OCI-LY1 (cell line): Measurements from ENCODE around the gene LARP1.
A peak's percentile ranks its signal among the peaks of the same experiment; 100 is the strongest.

Experiments
- H2AFZ ChIP-seq: fragments of 200-600 bp; sonication (generic), shearing (Covaris generic); 2 replicates; pipeline ENCODE4 v1.6.0; 2014; ENCODE audit warnings: antibody characterized with exemption, mild to moderate bottlenecking, low read length
- H3F3A ChIP-seq: fragments of 200-600 bp; sonication (generic), shearing (Covaris generic); 2 replicates; pipeline ENCODE4 v1.6.0; 2014; ENCODE audit warnings: mild to moderate bottlenecking, antibody characterized with exemption, low read length, moderate library complexity; ENCODE audit not compliant: insufficient read depth
- H3K27ac ChIP-seq: fragments of 200-600 bp; sonication (generic); 2 replicates; pipeline ENCODE4 v1.5.1; 2014; ENCODE audit warnings: low read length, mixed run types, mild to moderate bottlenecking, low read depth; ENCODE audit not compliant: poor library complexity, severe bottlenecking
- H3K27me3 ChIP-seq: fragments of 200-600 bp; sonication (generic); 2 replicates; pipeline ENCODE4 v1.6.0; 2014; ENCODE audit warnings: antibody characterized with exemption, mild to moderate bottlenecking, low read length, moderate library complexity; ENCODE audit not compliant: insufficient read depth
- H3K36me3 ChIP-seq: fragments of 200-600 bp; sonication (generic); 2 replicates; pipeline ENCODE4 v1.6.1; 2014; ENCODE audit warnings: mild to moderate bottlenecking, antibody characterized with exemption, low read length, moderate library complexity, mixed read lengths; ENCODE audit not compliant: insufficient read depth
- H3K4me1 ChIP-seq: fragments of 200-600 bp; sonication (generic); 2 replicates; pipeline ENCODE4 v1.5.1; 2014; ENCODE audit warnings: mild to moderate bottlenecking, low read length, moderate library complexity; ENCODE audit not compliant: insufficient read depth, severe bottlenecking
- H3K4me2 ChIP-seq: fragments of 200-600 bp; sonication (generic), shearing (Covaris generic); 2 replicates; pipeline ENCODE4 v1.6.1; 2014; ENCODE audit warnings: low read length
- H3K4me3 ChIP-seq: fragments of 200-600 bp; sonication (generic); 2 replicates; pipeline ENCODE4 v1.5.1; 2014; ENCODE audit warnings: low read length, low read depth, mild to moderate bottlenecking, mixed read lengths; ENCODE audit not compliant: poor library complexity, severe bottlenecking
- H3K79me2 ChIP-seq: fragments of 200-600 bp; shearing (Covaris generic); 2 replicates; pipeline ENCODE4 v1.6.1; 2016; ENCODE audit warnings: mixed run types, low read length, mixed read lengths; ENCODE audit not compliant: insufficient read depth
- H3K9ac ChIP-seq: fragments of 200-600 bp; sonication (generic), shearing (Covaris generic); 2 replicates; pipeline ENCODE4 v1.6.1; 2014; ENCODE audit warnings: mild to moderate bottlenecking, low read length, mixed read lengths
- H3K9me2 ChIP-seq: fragments of 200-600 bp; sonication (generic), shearing (Covaris generic); 2 replicates; pipeline ENCODE4 v1.6.1; 2014; ENCODE audit warnings: low read depth, mild to moderate bottlenecking, low read length, mixed read lengths
- H3K9me3 ChIP-seq: fragments of 200-600 bp; shearing (Covaris generic); 2 replicates; pipeline ENCODE4 v1.6.1; 2014; ENCODE audit warnings: low read length, mixed read lengths
- H4K20me1 ChIP-seq: fragments of 200-600 bp; sonication (generic), shearing (Covaris generic); 2 replicates; pipeline ENCODE4 v1.6.0; 2016; ENCODE audit warnings: mild to moderate bottlenecking, low read length; ENCODE audit not compliant: insufficient read depth
- CTCF ChIP-seq: fragments of 200-600 bp; sonication (generic), shearing (Covaris generic); IDR thresholded peaks from 2 replicates; pipeline ENCODE4 v1.5.1; 2017; ENCODE audit warnings: mild to moderate bottlenecking, antibody characterized with exemption, low read length, moderate library complexity, mixed read lengths
- EZH2 ChIP-seq: fragments of 200-600 bp; sonication (generic), shearing (Covaris generic); IDR thresholded peaks from 2 replicates; pipeline ENCODE4 v1.8.0; 2017; ENCODE audit warnings: borderline replicate concordance, mixed run types, mild to moderate bottlenecking, antibody characterized with exemption, low read length, moderate library complexity, mixed read lengths

LARP1 gene

GRCh38 chr5:154811653-154812465 is 56.7 kb downstream of the LARP1 start:
- H3K9me3 ChIP-seq: no peaks in the 10 kb centered on the region
- no peak overlapping the region for H3K27ac ChIP-seq
- no peaks in the 10 kb centered on the region for H3K4me1 ChIP-seq
- no peak overlapping the region for H3K4me2 ChIP-seq
- TF ChIP-seq CTCF (peak; percentile 95), EZH2 (no peak)
- peaks cover 18% of the 10 kb centered on the region for H3F3A ChIP-seq
- no peaks in the 10 kb centered on the region for H3K27me3 ChIP-seq
- H3K4me3 ChIP-seq: no peak overlapping the region
- H4K20me1 ChIP-seq: no peaks in the 10 kb centered on the region
- H3K9me2 ChIP-seq: no peaks in the 10 kb centered on the region
- no peaks in the 10 kb centered on the region for H3K79me2 ChIP-seq
- no peak overlapping the region for H3K9ac ChIP-seq
- no peak overlapping the region for H2AFZ ChIP-seq
- H3K36me3 ChIP-seq: peaks cover 96% of the 10 kb centered on the region

- TF ChIP-seq EZH2 (no peak), CTCF (no peak)
- Histone ChIP-seq H3K9me2 (no peaks in the 10 kb centered on the region), H3K9me3 (no peaks in the 10 kb centered on the region), H3K4me1 (no peaks in the 10 kb centered on the region), H3K36me3 (peaks cover 96% of the 10 kb centered on the region), H3K79me2 (no peaks in the 10 kb centered on the region), H3K4me3 (no peak overlapping the region), H3K27me3 (no peaks in the 10 kb centered on the region), H2AFZ (no peak overlapping the region), H3K4me2 (no peak overlapping the region), H4K20me1 (no peaks in the 10 kb centered on the region), H3K9ac (no peak overlapping the region), H3F3A (peaks cover 6% of the 10 kb centered on the region; the same call in 1 of the 2 replicates), H3K27ac (no peak overlapping the region)
Observed at GRCh38 chr5:154813158-154813557, 58.0 kb downstream of the LARP1 start.

- Histone ChIP-seq H2AFZ (no peak overlapping the region), H3K9me2 (no peaks in the 10 kb centered on the region), H3K27ac (no peak overlapping the region), H3K4me3 (no peak overlapping the region), H3K36me3 (peaks cover 95% of the 10 kb centered on the region), H3K79me2 (no peaks in the 10 kb centered on the region), H3K9me3 (no peaks in the 10 kb centered on the region), H3F3A (peaks cover 6% of the 10 kb centered on the region; the same call in 1 of the 2 replicates), H4K20me1 (no peaks in the 10 kb centered on the region), H3K27me3 (no peaks in the 10 kb centered on the region), H3K4me2 (no peak overlapping the region), H3K4me1 (no peaks in the 10 kb centered on the region), H3K9ac (no peak overlapping the region)
- TF ChIP-seq CTCF (no peak), EZH2 (no peak)
Observed at GRCh38 chr5:154813736-154814135, 58.6 kb downstream of the LARP1 start.
